ENCODE data around the gene DCLK2. TPM values are rescaled to one million over a fixed set of nuclear protein-coding genes. Genes with fewer than 3 reads are reported as not detected.

DCLK2 gene
- total RNA-seq, 1 donor from 2014 or later, result 3.4 TPM

DNA sequence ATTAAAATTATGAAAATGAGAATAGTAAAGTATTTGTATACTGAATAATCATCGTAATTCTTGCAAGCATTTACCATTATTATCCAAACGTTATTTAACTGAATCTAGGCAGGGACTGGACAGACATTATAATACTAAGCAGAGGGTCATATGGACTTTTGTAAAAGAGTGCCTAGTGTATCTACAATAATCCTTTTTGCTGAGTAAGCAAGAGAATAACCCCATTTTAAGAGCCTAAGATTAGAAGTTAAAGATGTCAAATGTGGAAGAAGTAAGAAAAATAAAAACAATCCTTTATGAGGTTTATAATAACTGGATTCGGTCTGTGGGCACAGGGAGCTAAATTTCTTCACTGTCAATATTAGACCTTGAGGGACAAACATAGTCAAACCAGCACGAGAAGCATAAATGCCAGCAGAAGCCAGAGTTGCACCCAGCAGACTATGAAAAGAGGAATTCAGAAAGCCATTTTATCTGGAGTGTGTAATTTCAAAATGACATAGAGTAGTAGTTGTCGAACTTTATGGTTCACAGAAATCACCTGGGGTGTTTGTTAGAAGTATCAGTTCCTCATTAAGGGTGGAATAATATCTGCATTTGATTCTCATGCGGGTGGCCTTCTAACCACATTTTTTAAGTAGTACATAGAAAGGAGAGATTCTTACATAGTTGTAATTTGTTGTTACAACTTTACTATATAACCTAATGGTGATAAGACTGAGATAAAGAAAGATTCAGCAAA, 39.7 kb upstream of the DCLK2 start:
- Histone ChIP-seq H3K4me3 (ENCODE audit: low read depth, low read length) (no peak overlapping the region), H3K36me3 (ENCODE audit: control insufficient read depth, insufficient read depth, low read length) (no peaks in the 10 kb centered on the region), H3K27me3 (ENCODE audit: control insufficient read depth, insufficient read depth, low read length) (no peaks in the 10 kb centered on the region)
- TF ChIP-seq, protein P1, sequence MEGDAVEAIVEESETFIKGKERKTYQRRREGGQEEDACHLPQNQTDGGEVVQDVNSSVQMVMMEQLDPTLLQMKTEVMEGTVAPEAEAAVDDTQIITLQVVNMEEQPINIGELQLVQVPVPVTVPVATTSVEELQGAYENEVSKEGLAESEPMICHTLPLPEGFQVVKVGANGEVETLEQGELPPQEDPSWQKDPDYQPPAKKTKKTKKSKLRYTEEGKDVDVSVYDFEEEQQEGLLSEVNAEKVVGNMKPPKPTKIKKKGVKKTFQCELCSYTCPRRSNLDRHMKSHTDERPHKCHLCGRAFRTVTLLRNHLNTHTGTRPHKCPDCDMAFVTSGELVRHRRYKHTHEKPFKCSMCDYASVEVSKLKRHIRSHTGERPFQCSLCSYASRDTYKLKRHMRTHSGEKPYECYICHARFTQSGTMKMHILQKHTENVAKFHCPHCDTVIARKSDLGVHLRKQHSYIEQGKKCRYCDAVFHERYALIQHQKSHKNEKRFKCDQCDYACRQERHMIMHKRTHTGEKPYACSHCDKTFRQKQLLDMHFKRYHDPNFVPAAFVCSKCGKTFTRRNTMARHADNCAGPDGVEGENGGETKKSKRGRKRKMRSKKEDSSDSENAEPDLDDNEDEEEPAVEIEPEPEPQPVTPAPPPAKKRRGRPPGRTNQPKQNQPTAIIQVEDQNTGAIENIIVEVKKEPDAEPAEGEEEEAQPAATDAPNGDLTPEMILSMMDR (IDR thresholded peaks at IDR 0.05; ENCODE audit: insufficient read depth, low read length, poor library complexity, severe bottlenecking), result no peak
- no peak for DNase-seq (ENCODE audit: low read depth)

- no peaks in the 10 kb centered on the region for H3K27me3 ChIP-seq (ENCODE audit: control insufficient read depth, insufficient read depth, low read length)
- TF ChIP-seq, protein P1 (IDR thresholded peaks at IDR 0.05; ENCODE audit: insufficient read depth, low read length, poor library complexity, severe bottlenecking), result no peak
- no peaks in the 10 kb centered on the region for H3K36me3 ChIP-seq (ENCODE audit: control insufficient read depth, insufficient read depth, low read length)
- no peak for DNase-seq (ENCODE audit: low read depth)
- no peak overlapping the region for H3K4me3 ChIP-seq (ENCODE audit: low read depth, low read length)
Measured at GRCh38 chr4:150039274-150040127, 38.7 kb upstream of the DCLK2 start.

DNA sequence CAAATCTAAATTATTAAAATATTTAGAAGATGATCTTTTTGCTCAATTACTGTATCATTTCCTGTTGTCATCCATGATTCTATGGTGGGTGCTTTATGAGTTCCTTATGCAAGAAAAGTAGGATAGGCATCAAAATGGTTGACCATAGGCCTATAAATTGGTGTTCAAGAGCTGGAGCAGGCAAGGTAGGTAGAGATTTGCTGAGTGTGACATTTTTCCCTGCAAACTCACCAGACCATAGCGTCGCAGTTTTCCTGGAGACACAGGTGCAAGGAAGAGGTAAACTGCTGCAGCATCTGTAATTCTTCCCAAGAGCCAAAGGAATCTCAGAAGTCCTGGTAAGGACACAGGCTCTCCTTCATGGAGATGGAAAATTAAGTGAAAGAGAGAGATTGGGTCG, 33.7 kb upstream of the DCLK2 start:
- H3K36me3 ChIP-seq (ENCODE audit: control insufficient read depth, insufficient read depth, low read length), result no peaks in the 10 kb centered on the region
- DNase-seq (ENCODE audit: low read depth), result no peak
- TF ChIP-seq, protein P1 (IDR thresholded peaks at IDR 0.05; ENCODE audit: insufficient read depth, low read length, poor library complexity, severe bottlenecking), result no peak
- H3K4me3 ChIP-seq (ENCODE audit: low read depth, low read length), result no peak overlapping the region
- H3K27me3 ChIP-seq (ENCODE audit: control insufficient read depth, insufficient read depth, low read length), result no peaks in the 10 kb centered on the region

- DNase-seq (ENCODE audit: low read depth), result no peak
- Histone ChIP-seq H3K27me3 (ENCODE audit: control insufficient read depth, insufficient read depth, low read length) (no peaks in the 10 kb centered on the region), H3K36me3 (ENCODE audit: control insufficient read depth, insufficient read depth, low read length) (no peaks in the 10 kb centered on the region), H3K4me3 (ENCODE audit: low read depth, low read length) (no peak overlapping the region)
- TF ChIP-seq, protein P1 (IDR thresholded peaks at IDR 0.05; ENCODE audit: insufficient read depth, low read length, poor library complexity, severe bottlenecking), result no peak
Measured at GRCh38 chr4:150045410-150045809, 32.8 kb upstream of the DCLK2 start.

DNA sequence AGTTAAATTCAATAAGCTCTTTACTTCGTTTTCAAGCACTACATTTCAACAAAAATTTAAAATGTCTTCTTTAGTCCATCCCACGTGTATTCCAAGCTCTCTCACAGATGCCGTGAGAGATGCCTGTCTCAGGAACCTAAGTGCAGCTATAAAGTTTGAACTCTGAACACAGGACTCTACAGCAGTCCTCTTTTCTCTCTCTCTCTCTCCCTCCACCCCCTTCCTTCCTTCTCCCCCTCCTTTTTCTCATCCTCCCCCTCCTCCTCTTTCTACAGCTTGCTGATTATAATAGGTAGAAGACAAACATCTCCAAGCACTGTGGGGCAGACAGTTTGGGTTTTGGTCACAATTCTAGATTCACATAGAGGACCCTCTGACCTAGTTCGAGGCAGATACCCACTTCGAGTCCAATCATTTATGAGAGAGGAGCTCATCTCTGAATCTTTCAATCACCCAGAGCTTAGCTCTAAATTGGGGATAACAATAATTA, 31.5 kb upstream of the DCLK2 start:
- no peak for DNase-seq (ENCODE audit: low read depth)
- H3K36me3 ChIP-seq (ENCODE audit: control insufficient read depth, insufficient read depth, low read length), result no peaks in the 10 kb centered on the region
- no peaks in the 10 kb centered on the region for H3K27me3 ChIP-seq (ENCODE audit: control insufficient read depth, insufficient read depth, low read length)
- H3K4me3 ChIP-seq (ENCODE audit: low read depth, low read length), result no peak overlapping the region
- TF ChIP-seq, protein P1 (IDR thresholded peaks at IDR 0.05; ENCODE audit: insufficient read depth, low read length, poor library complexity, severe bottlenecking), result no peak
